AG04450 (cell line): ENCODE measurements around the gene GPR101. TPM values are rescaled to one million over a fixed set of nuclear protein-coding genes. Genes with fewer than 3 reads are reported as not detected.
A peak's percentile ranks its signal among the peaks of the same experiment; 100 is the strongest.

Experiments used
- CTCF ChIA-PET: fragments of 300-600, 350-600 bp; formaldehyde crosslinking; extraction: SDS; loops from one replicate; lab custom pipeline; 2022; ENCODE audit warnings: antibody characterized with exemption, inconsistent platforms; lab: Charles Lee
- POLR2A ChIA-PET: fragments of 350-600 bp; formaldehyde crosslinking; extraction: SDS; loops from one replicate; lab custom pipeline; 2021; ENCODE audit warnings: antibody characterized with exemption, inconsistent platforms; lab: Yijun Ruan, JAX
- DNase-seq: peaks from one replicate; pipeline ENCODE4 v3.0.0-alpha.2; 2011; ENCODE audit warnings: low read depth, low spot score
- H3K27ac ChIP-seq: one replicate; pipeline ENCODE4 v1.5.1; 2012; ENCODE audit warnings: low read depth, low read length, control low read depth
- H3K27me3 ChIP-seq: one replicate; pipeline ENCODE4 v1.6.0; 2012; ENCODE audit warnings: low read length; ENCODE audit not compliant: control insufficient read depth, insufficient read depth
- H3K4me3 ChIP-seq: 2 replicates; pipeline ENCODE4 v1.5.1; 2011; ENCODE audit warnings: mild to moderate bottlenecking, low read depth, low read length, control low read depth
- H3K9me3 ChIP-seq: 2 replicates; pipeline ENCODE4 v1.5.1; 2012; ENCODE audit warnings: low read length; ENCODE audit not compliant: control insufficient read depth, insufficient read depth
- CTCF ChIP-seq: IDR thresholded peaks from 2 replicates; pipeline ENCODE4 v1.5.1; 2011; ENCODE audit warnings: low read depth, low read length, control low read depth, inconsistent platforms
- polyA plus RNA-seq: library from polyadenylated mRNA; depleted of rRNA; stranded (reverse); fragments of >200 nt; gene quantifications from 2 replicates; pipeline ENCODE4 v1.2.3, GENCODE V29; 2011

The GPR101 gene
- polyA plus RNA-seq, 1 experiment = not detected

GRCh38 chrX:137067147-137067546, 33.4 kb upstream of the GPR101 start:
- H3K9me3 ChIP-seq = no peaks in the 10 kb centered on the region
- no peak for TF ChIP-seq CTCF
- DNase-seq = no peak
- H3K4me3 ChIP-seq = no peak overlapping the region
- ChIA-PET CTCF (no interaction called here), POLR2A (no interaction called here)
- no peak overlapping the region for H3K27ac ChIP-seq
- H3K27me3 ChIP-seq = no peaks in the 10 kb centered on the region

- TF ChIP-seq CTCF = no peak
- ChIA-PET POLR2A (no interaction called here), CTCF (interaction anchor here (1.7 kb wide), 1 partner anchor 11 kb away, joined by 9 read pairs; no protein-coding TSS in a partner anchor)
Measured at GRCh38 chrX:137062915-137063617, 29.3 kb upstream of the GPR101 start.

GRCh38 chrX:137058339-137059127, 24.7 kb upstream of the GPR101 start:
- ChIA-PET POLR2A (no interaction called here), CTCF (no interaction called here)

More at GRCh38 chrX:137062915-137063617, 29.3 kb upstream of the GPR101 start:
- H3K9me3 ChIP-seq = no peaks in the 10 kb centered on the region
- H3K4me3 ChIP-seq = no peak overlapping the region
- no peak for DNase-seq
- H3K27ac ChIP-seq = no peak overlapping the region
- no peaks in the 10 kb centered on the region for H3K27me3 ChIP-seq

GRCh38 chrX:137052643-137053235, 18.9 kb upstream of the GPR101 start:
- POLR2A ChIA-PET = no interaction called here
- H3K27me3 ChIP-seq = no peaks in the 10 kb centered on the region
- TF ChIP-seq CTCF = no peak
- H3K27ac ChIP-seq = no peak overlapping the region
- peak overlapping the region; percentile 48 for H3K4me3 ChIP-seq
- no peaks in the 10 kb centered on the region for H3K9me3 ChIP-seq
- DNase-seq = no peak
- CTCF ChIA-PET = interaction anchor here (0.6 to 2.7 kb wide), 13 partner anchors 9 to 444 kb away, joined by 3 to 19 read pairs (median 5); no protein-coding TSS in a partner anchor

More at GRCh38 chrX:137058339-137059127, 24.7 kb upstream of the GPR101 start:
- no peaks in the 10 kb centered on the region for H3K9me3 ChIP-seq
- no peaks in the 10 kb centered on the region for H3K27me3 ChIP-seq
- H3K4me3 ChIP-seq = no peak overlapping the region
- no peak overlapping the region for H3K27ac ChIP-seq
- DNase-seq = no peak
- no peak for TF ChIP-seq CTCF
